CD14-positive monocyte (primary cell): ENCODE measurements around the gene SLC12A6. TPM values are rescaled to one million over a fixed set of nuclear protein-coding genes. Genes with fewer than 3 reads are reported as not detected.

Source experiments
- DNase-seq, 3 donors: peaks; one replicate each; pipeline ENCODE4 v3.0.0-alpha.2; 2011 to 2022
- H2AFZ ChIP-seq: 2 replicates; pipeline ENCODE4 v1.6.0; 2012; ENCODE audit warnings: mild to moderate bottlenecking, low read depth, low read length, inconsistent platforms; ENCODE audit not compliant: insufficient read depth, poor library complexity, severe bottlenecking
- H3K27ac ChIP-seq, 2 donors: 1 replicate in 1 of 2; 2 replicates in 1 of 2; pipeline ENCODE4 v1.5.1; 2012 to 2013; ENCODE audit warnings: low read length in 2 of 2, control low read depth in 1 of 2, inconsistent platforms in 1 of 2, low read depth in 1 of 2, mild to moderate bottlenecking in 1 of 2
- H3K27me3 ChIP-seq, 2 donors: one replicate each; pipeline versions ENCODE4 v1.6.0 to v1.6.1; 2011 to 2013; ENCODE audit warnings: low read length in 2 of 2; ENCODE audit not compliant: control insufficient read depth in 2 of 2, insufficient read depth in 2 of 2
- H3K36me3 ChIP-seq, 2 donors: replicated peaks in 1 of 2; 1 replicate in 1 of 2; 2 replicates in 1 of 2; pipeline versions ENCODE4 v1.5.1 to v1.6.1; 2012 to 2013; ENCODE audit warnings: low read length in 2 of 2, control low read depth in 1 of 2, inconsistent platforms in 1 of 2, mild to moderate bottlenecking in 1 of 2; ENCODE audit not compliant: insufficient read depth in 2 of 2, control insufficient read depth in 1 of 2
- H3K4me1 ChIP-seq, 2 donors: 1 replicate in 1 of 2; 2 replicates in 1 of 2; pipeline versions ENCODE4 v1.5.1 to v1.6.1; 2012 to 2013; ENCODE audit warnings: low read length in 2 of 2, control low read depth in 1 of 2, inconsistent platforms in 1 of 2, mild to moderate bottlenecking in 1 of 2, moderate library complexity in 1 of 2; ENCODE audit not compliant: insufficient read depth in 2 of 2, control insufficient read depth in 1 of 2
- H3K4me2 ChIP-seq: replicated peaks from 2 replicates; pipeline ENCODE3; 2012; ENCODE audit warnings: low read length, moderate library complexity, mild to moderate bottlenecking; ENCODE audit not compliant: poor library complexity, severe bottlenecking; ENCODE audit errors: extremely low read depth
- H3K4me3 ChIP-seq, 3 experiments: fragments of 200-600 bp in 1 of 3; sonication (generic) in 1 of 3; replicated peaks in 1 of 3; 1 replicate in 2 of 3; 2 replicates in 1 of 3; pipeline ENCODE4 v1.5.1; 2011 to 2013; ENCODE audit warnings: low read length in 3 of 3, mild to moderate bottlenecking in 3 of 3, control low read depth in 2 of 3, low read depth in 2 of 3, inconsistent platforms in 1 of 3, moderate library complexity in 1 of 3
- H3K79me2 ChIP-seq: 2 replicates; pipeline ENCODE4 v1.6.0; 2012; ENCODE audit warnings: mild to moderate bottlenecking, control low read depth, inconsistent platforms, low read length, moderate library complexity; ENCODE audit not compliant: insufficient read depth
- H3K9ac ChIP-seq: 2 replicates; pipeline ENCODE4 v1.6.0; 2017; ENCODE audit warnings: low read length, mild to moderate bottlenecking; ENCODE audit not compliant: insufficient read depth, poor library complexity, severe bottlenecking
- H3K9me3 ChIP-seq, 2 donors: replicated peaks in 1 of 2; 1 replicate in 1 of 2; 2 replicates in 1 of 2; pipeline versions ENCODE4 v1.5.1 to v1.6.1; 2012 to 2013; ENCODE audit warnings: low read length in 2 of 2, control low read depth in 1 of 2; ENCODE audit not compliant: control insufficient read depth in 1 of 2, insufficient read depth in 1 of 2
- H4K20me1 ChIP-seq: 2 replicates; pipeline ENCODE4 v1.6.0; 2012; ENCODE audit warnings: mild to moderate bottlenecking, low read length, control low read depth, moderate library complexity; ENCODE audit not compliant: insufficient read depth
- H3K27ac Mint-ChIP-seq, 7 donors: one replicate each; pipeline ENCODE4 v1.8.0; 2020; ENCODE audit warnings: mild to moderate bottlenecking in 7 of 7, mixed read lengths in 7 of 7, moderate library complexity in 6 of 7, inconsistent platforms in 2 of 7
- H3K27me3 Mint-ChIP-seq, 3 donors: one replicate each; pipeline ENCODE4 v1.8.0; 2021 to 2022; ENCODE audit warnings: low read depth in 3 of 3, mild to moderate bottlenecking in 3 of 3, mixed read lengths in 3 of 3, moderate library complexity in 3 of 3, inconsistent platforms in 1 of 3
- H3K36me3 Mint-ChIP-seq, 2 donors: one replicate each; pipeline ENCODE4 v1.8.0; 2020; ENCODE audit warnings: mixed read lengths in 2 of 2, inconsistent platforms in 1 of 2, mild to moderate bottlenecking in 1 of 2
- H3K4me1 Mint-ChIP-seq: one replicate; pipeline ENCODE4 v1.8.0; 2020; ENCODE audit warnings: mild to moderate bottlenecking, mixed read lengths
- H3K4me3 Mint-ChIP-seq, 2 donors: one replicate each; pipeline ENCODE4 v1.8.0; 2020; ENCODE audit warnings: mild to moderate bottlenecking in 2 of 2, mixed read lengths in 2 of 2, moderate library complexity in 1 of 2
- H3K9me3 Mint-ChIP-seq, 7 donors: one replicate each; pipeline ENCODE4 v1.8.0; 2020 to 2022; ENCODE audit warnings: mixed read lengths in 7 of 7, mild to moderate bottlenecking in 6 of 7, moderate library complexity in 6 of 7, inconsistent platforms in 2 of 7
- CTCF ChIP-seq: fragments of 200-600 bp; IDR thresholded peaks from one replicate; pipeline ENCODE4 v1.8.0; 2022; ENCODE audit warnings: antibody characterized with exemption, mild to moderate bottlenecking
- WGBS: methylation state at CpG from one replicate; pipeline ENCODE4 v1.1.5; 2013; ENCODE audit warnings: missing lambda C conversion rate; ENCODE audit not compliant: insufficient coverage; 5-methylcytosine and 5-hydroxymethylcytosine counted together
- intact Hi-C, 2 donors: fragments of 100-400 bp; cut with micrococcal nuclease; formaldehyde crosslinking; loops; one replicate each; pipeline versions ENCODE4 v1.15.0 to v1.15.1; 2023
- polyA plus RNA-seq, 3 donors: library from polyadenylated mRNA; depleted of rRNA in 1 of 3; unstranded in 2 of 3; stranded (reverse) in 1 of 3; fragments of 300-500 nt in 2 of 3; fragments of >200 nt in 1 of 3; fragmentation: Illumina TruSeq in 2 of 3; gene quantifications; 1 replicate in 2 of 3; 2 replicates in 1 of 3; pipeline ENCODE4 v1.2.3, GENCODE V29; 2012 to 2021
- small RNA-seq: library from RNA; depleted of rRNA; stranded (forward); fragments of <200 nt; gene quantifications from one replicate; pipeline ENCODE3, GENCODE V24; 2012; ENCODE audit warnings: low read depth; ENCODE audit not compliant: insufficient read length

The SLC12A6 gene
- polyA plus RNA-seq, 3 donors, result 5.4 to 80.0 (median 8.0) TPM

DNA sequence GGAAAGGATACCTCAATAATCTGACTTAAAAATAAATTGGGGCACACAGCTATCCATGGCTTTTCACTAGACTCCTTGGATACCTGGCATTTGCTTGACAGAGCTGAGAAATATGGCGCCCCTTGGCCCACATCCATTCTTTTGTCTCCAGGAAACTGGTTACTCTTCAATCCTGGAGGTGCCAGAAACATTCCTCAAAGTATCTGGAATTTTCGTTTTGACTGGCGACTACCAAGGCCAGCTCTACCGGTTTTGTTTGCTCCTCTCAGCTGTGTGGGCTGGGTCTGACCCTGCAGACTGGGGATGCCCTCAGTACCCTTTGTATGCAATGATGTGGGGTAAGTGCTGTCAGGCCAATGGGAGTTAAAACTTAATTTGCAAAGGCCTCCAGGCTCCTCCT lies 154.6 kb downstream of the SLC12A6 start:
- H3K9me3 Mint-ChIP-seq, result peaks cover 0 to 10% (median 4%) of the 10 kb centered on the region in 7 donors
- Histone ChIP-seq H3K9me3 (peaks cover 0 to 11% of the 10 kb centered on the region in 2 donors), H3K79me2 (peaks cover 75% of the 10 kb centered on the region), H2AFZ (no peak overlapping the region), H3K27me3 (no peaks in the 10 kb centered on the region), H3K36me3 (no peaks in the 10 kb centered on the region), H3K4me3 (no peak overlapping the region), H3K27ac (no peak overlapping the region), H4K20me1 (peaks cover 9% of the 10 kb centered on the region), H3K4me2 (no peak overlapping the region), H3K9ac (no peak overlapping the region), H3K4me1 (peaks cover 10 to 16% of the 10 kb centered on the region in 2 donors)
- peaks cover 18% of the 10 kb centered on the region for H3K4me1 Mint-ChIP-seq
- no peak for DNase-seq
- no peak for TF ChIP-seq CTCF
- 79% methylated on average over 4 of the region's 4 CpGs for WGBS
- no peak overlapping the region for H3K4me3 Mint-ChIP-seq
- no peaks in the 10 kb centered on the region for H3K27me3 Mint-ChIP-seq
- peak overlapping the region in 3 of 7 donors; percentile 3 to 60 (median 40) for H3K27ac Mint-ChIP-seq
- intact Hi-C loops, result no loop called here
- H3K36me3 Mint-ChIP-seq, result peaks cover 10 to 34% of the 10 kb centered on the region in 2 donors

Small RNA genes lying within 50 kb of the gene (small RNA-seq; reads per million reads assigned to genes)
- gene MIR1233-1 (not detected), gene RF00019 (not detected)

Other genes starting within 250 kb of the SLC12A6 start
- gene EMC7, start 235.9 kb downstream of the SLC12A6 start, polyA plus RNA-seq, result 100 to 1,000 TPM in 2 of 3 donors, 10 to 100 TPM in 1; 41.7 to 135 (median 125) TPM
- under 1 TPM; 0.38 to 0.93 (median 0.58) TPM for gene PGBD4, start 235.7 kb downstream of the SLC12A6 start, polyA plus RNA-seq
- gene KATNBL1, start 127.7 kb downstream of the SLC12A6 start, polyA plus RNA-seq, result 10 to 100 TPM; 16.5 to 38.4 (median 37.7) TPM
- gene EMC4, start 112.8 kb downstream of the SLC12A6 start, polyA plus RNA-seq, result 100 to 1,000 TPM in 2 of 3 donors, 10 to 100 TPM in 1; 66.9 to 142 (median 116) TPM
- gene NOP10, start 5.4 kb upstream of the SLC12A6 start, polyA plus RNA-seq, result 100 to 1,000 TPM; 260 to 677 (median 586) TPM
- not detected for gene NUTM1, start 5.5 kb upstream of the SLC12A6 start, polyA plus RNA-seq
- 10 to 100 TPM in 1 of 3 donors, 1 to 10 TPM in 2; 3.3 to 39.5 (median 4.2) TPM for gene LPCAT4, start 29.4 kb upstream of the SLC12A6 start, polyA plus RNA-seq
- 10 to 100 TPM in 1 of 3 donors, under 1 TPM in 1, not detected in 1; 0.03 to 14.8 TPM for gene GOLGA8A, start 100.0 kb upstream of the SLC12A6 start, polyA plus RNA-seq
- 10 to 100 TPM in 1 of 3 donors, under 1 TPM in 1, not detected in 1; 0.37 to 11.5 TPM for gene GOLGA8B, start 245.9 kb upstream of the SLC12A6 start, polyA plus RNA-seq